Stimulated activated CD8-positive, alpha-beta memory T cell treated with anti-CD3 and anti-CD28 coated beads, Interleukin-12 subunit alpha, Interleukin-12 subunit beta, amount 100 ng/mL, for 24 hours (primary cell): ENCODE measurements around the gene GALNTL6.

Source experiments
- DNase-seq: peaks from one replicate; pipeline ENCODE4 v3.0.0-alpha.2; 2020; ENCODE audit errors: extremely low read depth

GALNTL6 gene

GRCh38 chr4:172808196-172808595, 995.0 kb downstream of the GALNTL6 start:
- DNase-seq = no peak

DNA sequence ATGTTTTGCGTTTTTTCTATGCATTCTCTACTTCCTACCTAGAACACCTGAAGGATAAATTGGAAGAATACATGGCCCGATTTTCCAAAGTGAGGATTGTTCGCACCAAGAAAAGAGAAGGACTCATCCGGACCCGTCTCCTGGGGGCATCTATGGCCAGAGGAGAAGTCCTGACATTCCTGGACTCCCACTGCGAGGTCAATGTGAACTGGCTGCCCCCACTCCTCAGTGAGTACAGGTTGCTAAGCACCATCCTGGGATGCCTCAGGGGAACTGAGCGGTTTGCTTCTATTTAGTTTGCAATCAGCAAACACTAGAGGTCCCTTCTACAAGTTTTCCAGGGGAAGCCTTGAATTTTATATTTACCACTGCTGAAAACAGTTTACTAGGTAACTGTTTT, 996.1 kb downstream of the GALNTL6 start:
- DNase-seq = no peak

DNA sequence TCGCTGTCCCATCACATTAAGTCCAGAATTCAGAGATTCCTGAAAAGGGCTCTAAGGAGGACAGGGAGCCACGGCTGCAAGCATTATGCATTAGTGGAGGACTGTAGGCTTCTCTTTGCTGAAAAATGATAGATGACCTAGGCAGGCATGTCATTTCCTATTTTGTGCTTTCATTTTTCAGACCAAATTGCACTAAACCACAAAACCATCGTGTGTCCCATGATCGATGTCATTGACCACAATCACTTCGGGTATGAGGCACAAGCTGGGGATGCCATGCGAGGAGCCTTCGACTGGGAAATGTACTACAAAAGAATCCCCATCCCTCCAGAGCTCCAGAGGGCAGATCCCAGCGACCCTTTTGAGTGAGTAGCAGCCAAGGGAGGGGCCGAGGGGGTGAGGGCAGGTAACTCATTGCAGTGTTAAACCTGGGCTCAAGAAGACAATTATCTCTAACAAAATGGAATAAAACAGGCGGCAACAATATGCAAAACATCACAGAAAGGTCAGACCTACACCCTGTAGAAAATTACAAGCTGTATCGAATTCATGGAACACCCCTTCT, 1000.2 kb downstream of the GALNTL6 start:
- no peak for DNase-seq

DNA sequence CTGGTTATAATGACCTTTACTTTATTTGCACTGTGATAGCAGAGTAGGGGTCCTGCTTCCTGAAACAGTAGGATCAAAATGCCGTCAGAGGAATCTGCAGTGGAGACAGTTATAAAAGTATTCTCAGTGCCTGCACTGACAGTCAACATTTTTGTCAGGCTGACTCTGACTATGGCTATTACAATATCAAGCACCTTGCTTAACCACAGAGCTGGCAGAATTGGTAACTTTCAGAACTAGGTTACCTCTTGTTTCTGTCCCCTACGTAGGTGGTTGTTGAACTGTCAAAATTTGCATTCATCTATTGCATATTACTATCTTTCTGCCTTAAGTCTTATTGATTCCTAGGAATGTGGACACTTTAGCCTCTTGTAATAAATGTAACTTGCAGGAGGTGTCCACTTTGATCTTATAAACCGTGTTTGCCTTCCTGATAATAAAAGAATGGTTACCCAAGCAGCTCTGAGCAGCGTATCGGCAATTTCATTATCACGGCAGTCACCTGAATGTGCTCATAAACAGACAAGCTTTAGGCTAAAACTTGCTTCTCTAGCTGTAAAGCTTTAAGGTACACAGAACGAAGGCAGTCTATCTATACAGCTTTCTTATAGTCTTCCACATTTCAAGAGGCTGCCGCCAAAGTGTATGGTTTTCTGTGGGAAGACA, 1002.4 kb downstream of the GALNTL6 start:
- no peak for DNase-seq

DNA sequence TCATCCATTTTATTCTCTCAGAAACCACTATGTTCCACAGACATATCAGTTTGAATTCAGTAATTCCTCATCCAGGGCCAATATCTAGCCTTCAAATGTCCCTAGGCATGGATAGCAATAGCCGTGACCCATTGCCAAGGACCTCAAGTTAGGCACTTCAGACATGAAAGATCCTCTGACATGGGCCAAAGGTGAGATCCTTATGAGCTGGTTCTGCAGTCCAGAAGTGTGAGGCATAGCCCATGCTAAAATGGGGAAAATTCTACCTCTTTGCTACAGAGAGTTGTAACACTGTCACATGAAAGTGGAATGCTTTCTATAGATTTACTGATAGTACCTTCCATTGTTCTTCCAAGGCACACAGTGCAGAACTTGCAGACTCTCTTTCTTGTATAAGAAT, 1005.7 kb downstream of the GALNTL6 start:
- no peak for DNase-seq

DNA sequence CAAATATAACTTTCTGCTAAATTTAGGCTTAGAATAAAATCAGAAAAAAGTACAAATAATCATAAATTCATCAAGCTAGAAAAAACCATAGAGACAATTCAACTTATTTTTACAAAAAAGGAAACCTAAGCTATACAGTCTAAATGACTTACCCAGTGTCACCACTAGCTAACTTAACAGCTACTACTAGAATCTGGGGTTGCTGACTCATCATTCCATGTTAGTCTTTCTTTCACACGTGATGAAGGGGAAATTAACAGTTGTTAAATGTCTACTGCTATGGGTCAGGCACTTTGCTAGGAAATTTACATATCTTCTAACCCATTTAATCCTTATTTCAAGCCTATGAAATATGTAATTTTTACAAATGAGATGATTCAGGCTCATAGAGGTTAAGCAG, 1006.1 kb downstream of the GALNTL6 start:
- no peak for DNase-seq

DNA sequence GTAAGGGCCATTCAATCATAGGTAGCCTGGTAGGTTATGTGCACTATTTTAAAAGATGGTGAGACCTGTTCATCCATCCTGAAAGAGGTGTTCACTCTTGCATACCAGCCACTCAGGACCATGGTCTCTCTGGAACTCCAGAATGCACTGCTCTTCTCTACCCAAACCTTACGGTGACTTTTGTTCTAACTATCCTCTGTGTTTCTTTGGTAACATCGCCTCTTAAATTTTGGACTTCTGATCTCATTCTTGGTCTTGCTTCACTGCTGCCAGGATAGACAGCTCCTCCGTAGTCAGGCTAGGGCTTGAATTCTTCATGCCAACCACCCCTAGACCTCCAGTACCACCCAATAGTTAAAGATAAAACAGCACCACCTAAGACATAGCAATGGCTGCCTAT, 1009.1 kb downstream of the GALNTL6 start:
- no peak for DNase-seq

GRCh38 chr4:172826346-172826745, 1013.1 kb downstream of the GALNTL6 start:
- no peak for DNase-seq

DNA sequence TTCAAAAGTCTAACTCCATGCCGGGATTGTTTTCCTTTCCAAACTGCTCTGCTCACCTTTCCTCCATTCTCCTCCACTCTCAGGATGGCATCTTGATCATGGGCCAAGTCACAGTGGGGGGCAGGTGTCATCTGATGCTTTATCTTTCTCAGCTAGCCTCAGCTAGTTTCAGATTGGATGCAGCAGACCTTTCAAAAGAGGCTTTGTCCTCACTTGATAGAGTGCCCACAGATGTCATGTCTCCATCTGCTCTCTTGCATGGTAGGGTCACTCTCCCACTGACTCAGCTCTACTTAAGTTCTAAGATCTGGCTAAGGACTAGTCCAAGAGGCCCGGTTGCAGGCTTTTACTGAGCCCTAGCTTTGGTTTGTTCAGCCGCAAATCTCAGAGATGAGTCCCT, 1013.7 kb downstream of the GALNTL6 start:
- DNase-seq = no peak

DNA sequence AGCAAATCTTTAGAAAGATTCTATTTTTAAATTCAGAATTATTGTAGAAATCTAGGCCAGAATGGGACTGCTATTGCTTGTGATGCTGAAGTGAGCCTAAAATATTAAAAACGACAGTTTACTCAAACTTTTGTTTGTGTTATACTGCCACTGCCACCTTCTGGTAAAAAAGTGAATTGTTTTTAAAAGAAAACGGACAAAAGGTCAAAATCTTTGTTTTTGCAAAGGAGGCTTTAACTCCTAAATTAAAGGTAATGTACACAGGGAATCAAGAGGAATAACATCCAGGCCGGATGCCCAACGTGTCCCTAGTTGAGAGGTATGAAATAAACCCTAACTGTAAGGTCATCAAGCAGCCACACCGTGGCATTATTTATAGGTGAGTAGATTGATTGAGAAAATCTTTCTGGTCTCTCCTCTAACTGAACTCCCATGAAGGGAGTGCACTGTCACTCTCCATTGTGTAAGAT, 1017.1 kb downstream of the GALNTL6 start:
- DNase-seq = no peak

GRCh38 chr4:172836661-172837060, 1023.5 kb downstream of the GALNTL6 start:
- no peak for DNase-seq

DNA sequence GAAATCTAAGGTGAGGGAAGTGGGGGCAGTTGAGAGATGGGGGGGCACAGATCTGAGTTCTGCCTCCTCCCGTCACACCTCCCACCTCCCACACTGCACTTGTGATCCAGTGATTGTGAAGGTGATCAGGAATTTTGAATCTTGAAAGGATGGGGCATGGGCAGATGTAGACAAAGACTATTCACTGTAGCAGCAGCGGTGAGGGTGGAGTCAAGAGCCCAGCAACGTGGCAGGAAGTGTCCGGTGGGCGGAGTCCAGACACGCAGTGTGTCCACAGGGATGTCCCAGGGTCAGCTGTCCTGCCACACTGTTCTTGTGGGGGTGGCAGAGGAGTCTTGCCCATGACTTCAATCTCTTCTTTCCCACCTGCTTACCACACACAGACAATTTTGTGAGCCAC, 1024.9 kb downstream of the GALNTL6 start:
- DNase-seq = no peak

GRCh38 chr4:172838943-172839342, 1025.7 kb downstream of the GALNTL6 start:
- no peak for DNase-seq

- no peak for DNase-seq
Measured at GRCh38 chr4:172842779-172843178, 1029.6 kb downstream of the GALNTL6 start.

- no peak for DNase-seq
Measured at GRCh38 chr4:172843192-172843591, 1030.0 kb downstream of the GALNTL6 start.

DNA sequence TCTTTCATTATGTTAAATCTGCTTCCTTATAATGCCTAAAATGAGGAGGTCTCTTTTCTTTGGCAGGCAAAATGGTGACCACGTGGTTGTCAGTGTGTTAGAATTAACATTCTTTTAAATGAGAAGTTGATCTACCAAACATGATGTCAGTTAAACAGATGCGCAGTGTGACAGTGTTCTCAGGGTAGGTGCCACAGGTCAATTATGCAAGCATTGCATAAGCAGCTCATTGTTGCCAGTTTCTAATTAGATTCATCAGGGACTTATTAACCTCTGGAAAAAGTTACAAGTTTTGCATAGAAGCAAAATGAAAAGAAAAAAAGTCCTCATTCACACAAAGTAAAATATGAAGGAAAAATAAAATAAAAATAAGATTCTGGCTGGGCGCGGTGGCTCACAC, 1031.4 kb downstream of the GALNTL6 start:
- no peak for DNase-seq

GRCh38 chr4:172845281-172845680, 1032.1 kb downstream of the GALNTL6 start:
- DNase-seq = no peak

DNA sequence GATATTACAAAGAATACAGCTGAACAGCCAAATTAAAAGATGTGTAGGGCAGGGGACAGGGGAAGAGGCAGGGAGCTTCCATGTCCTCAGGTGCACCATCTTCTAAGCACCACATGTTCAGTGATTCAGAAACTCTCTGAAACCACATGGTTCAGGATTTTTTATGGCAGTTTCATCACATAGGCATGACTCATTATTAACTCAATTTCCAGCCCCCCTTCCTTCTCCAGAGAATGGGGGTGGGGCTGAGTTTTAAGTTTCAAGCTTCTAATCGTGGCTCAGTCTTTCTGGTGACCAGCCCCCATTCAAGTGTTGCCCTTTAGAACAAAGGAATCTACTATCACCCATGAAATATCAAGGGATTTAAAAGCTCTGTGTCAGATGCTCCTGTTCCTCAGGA, 1037.6 kb downstream of the GALNTL6 start:
- no peak for DNase-seq

- DNase-seq = no peak
Measured at GRCh38 chr4:172851534-172851933, 1038.3 kb downstream of the GALNTL6 start.

GRCh38 chr4:172857026-172857425, 1043.8 kb downstream of the GALNTL6 start:
- no peak for DNase-seq

DNA sequence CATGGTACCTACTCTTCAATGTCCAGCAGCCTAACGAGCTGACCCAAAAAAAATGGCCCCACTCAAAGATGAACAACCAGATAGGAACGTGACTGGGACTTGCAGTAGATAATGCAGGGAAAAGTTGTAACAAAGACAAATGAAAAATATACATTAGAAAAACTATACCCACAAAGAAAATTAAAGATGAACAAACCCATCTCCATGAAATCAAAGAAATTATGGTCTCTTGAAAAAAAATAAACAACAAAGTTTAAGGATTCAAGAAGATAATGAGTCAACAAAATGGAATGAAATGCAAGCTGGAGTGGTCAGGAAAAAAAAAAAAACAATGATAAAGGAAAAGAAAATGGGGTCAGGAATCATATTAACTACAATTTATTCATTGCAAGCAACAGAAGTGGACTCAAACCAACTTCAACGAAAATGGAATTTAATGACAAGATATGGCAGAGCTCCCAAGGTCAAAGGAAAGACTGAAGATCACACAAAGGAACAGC, 1045.6 kb downstream of the GALNTL6 start:
- DNase-seq = no peak

DNA sequence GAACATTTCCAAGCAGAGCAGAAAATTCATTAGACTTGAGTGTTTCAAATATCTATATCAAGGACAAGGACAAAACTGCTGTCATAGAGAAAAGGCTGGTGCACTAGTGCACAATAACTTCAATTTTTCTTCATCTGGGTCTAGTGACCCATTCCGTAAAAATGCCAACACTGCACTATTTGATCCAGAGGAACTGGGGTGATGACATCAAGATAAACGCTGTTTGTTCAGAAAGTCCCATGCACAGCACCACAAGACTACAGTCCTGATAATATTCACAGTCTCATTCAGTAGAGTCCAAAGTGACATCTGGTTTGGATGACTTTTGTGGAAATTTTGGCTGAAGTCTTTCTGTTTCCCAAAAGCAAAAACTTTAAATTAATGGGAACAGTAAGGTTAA, 1051.9 kb downstream of the GALNTL6 start:
- DNase-seq = no peak

DNA sequence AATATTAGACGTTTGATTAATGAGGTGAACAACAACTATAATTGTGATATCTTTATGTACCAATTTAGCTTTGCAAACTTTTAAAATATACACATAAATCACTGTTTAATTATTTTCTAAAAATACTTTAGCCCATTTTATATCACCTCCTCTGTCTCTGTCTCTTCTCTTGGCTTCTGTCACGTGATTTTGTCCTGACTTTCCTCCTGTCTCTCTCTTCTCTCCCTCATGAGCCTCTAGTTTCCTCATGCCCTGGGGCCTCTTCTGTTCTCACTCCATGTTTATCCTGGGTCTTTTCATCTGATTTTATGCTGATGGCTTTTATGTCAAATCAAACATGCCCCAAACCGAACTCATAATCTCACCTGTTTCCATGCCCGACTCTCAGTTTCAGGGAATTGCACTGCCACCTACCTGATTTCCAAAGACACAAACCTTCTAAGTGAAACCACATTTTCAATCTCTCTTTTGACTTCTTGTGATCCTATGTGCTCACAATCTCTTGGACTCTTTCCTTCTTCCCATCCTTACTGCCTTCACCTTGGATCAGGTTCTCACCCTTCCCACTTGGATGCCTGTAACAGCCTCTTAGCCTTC, 1052.4 kb downstream of the GALNTL6 start:
- no peak for DNase-seq
